ENCODE measurements around the gene CXXC5.
"Not testable (repeated sequence)": the region's sequence is repeated elsewhere in the genome, so short reads cannot be mapped to it uniquely, and the experiment has no call there.

The CXXC5 gene

DNA sequence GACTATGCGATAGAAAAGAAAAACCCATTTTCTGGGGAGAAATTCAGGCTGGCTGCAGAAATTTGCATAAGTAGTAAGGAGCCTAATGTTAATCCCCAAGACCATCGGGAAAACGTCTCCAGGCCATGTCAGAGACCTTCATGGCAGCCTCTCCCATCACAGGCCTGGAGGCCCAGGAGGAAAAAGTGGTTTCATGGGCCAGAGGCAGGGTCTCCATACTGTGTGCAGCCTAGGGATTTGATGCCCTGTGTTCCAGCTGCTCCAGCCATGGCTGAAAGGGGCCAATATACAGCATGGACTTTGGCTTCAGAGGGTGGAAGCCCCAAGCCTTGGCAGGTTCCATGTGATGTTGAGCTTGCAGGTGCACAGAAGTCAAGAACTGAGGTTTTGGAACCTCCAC lies 71.8 kb downstream of the CXXC5 start:
- DNase-seq, result not testable (repeated sequence)

DNA sequence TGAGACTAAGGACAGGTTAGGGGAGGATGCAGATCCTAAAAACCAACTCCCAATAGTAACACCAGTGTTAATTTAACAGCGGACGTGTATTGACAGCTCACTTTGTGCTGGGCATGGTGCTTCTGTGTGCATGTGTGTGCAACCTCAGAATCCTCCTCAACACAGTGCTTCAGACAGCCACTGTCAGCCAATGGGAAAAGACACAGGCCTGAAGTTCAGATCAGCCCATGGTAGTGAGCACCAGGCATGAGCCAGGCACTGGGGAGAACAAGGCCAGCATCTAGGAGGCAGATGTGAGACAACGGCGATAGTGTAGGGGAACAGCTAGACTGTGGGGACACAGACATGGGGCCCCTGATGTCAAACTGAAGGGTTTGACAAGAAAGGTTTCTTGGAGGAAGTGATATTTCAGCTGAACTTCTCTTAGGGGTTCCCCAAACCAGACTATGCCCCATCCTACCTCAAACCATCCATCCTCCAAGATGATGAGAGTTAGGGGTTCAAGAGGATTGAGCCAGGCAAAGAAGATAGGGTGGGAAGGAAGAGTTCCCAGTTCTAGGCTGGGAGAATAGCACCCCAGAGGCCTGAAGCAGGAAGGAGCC lies 75.9 kb downstream of the CXXC5 start:
- DNase-seq, result no peak

DNA sequence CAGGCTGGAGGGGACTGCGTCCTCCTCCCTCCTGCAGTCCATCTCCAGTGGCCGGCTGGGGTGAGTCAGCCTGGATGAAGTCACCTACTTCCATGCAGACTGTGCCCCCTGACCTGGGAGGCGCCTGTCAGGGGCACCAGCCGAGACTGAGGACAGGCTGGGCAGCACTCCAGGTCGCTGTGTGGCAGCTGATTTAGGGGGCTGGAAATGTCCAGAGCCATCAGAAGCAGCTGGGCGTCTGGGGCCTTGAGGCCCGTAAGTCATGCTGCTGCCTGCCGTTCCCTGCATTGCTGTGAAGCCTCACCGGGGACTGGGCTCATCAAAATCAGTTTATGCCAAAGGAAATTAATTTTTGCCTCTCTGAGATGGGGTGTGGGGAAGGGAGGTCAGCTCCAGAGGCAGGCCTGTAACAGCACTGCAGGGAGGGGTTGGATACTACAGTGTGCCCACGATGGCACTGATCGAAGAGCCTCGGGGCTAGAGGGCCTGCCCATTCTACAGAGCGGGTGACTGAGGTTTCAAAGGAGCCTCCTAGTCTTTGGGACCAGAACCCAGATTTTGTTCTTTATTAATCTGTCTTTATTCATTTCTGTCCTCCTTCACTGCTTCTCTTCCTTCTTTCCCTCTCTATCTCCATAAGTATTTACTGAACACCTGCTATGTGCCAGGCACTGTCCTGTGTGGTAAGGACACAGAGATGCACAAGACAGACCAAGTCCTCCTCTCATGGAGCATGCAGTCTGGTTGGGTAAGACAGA lies 77.1 kb downstream of the CXXC5 start:
- no peak for DNase-seq

DNA sequence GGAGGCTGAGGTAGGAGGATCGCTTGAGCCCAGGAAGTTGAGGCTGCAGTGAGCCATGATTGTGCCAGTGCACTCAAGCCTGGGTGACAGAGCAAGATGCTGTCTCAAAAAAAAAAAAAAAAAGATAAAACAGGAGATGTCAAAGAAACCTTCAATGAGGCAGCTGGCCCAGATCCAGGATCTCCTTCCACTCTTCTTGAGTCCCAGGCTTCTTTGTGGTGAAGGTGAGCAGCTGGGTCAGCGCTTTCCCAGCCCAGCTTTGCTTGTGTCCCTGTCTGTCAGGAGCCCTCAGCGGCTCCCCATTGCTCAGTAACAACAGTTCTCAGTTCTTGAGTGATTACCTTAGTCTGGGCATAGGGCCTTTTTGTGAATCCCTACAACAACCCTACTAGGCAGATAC lies 78.1 kb downstream of the CXXC5 start:
- peak; percentile 17 for DNase-seq

DNA sequence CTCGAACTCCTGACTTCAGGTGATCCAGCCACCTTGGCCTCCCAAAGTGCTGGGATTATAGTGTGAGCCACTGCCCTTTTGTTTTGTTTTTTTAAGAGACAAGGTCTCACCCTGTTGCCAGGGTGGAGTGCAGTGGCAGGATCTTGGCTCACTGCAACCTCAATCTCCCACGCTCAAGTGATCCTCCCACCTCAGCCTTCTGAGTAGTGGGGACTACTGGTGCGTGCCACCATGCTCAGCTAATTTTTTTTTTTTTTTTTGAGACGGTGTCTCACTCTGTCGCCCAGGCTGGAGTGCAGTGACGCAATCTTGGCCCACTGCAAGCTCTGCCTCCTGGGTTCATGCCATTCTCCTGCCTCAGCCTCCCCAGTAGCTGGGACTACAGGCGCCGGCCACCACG lies 79.5 kb downstream of the CXXC5 start:
- not testable (repeated sequence) for DNase-seq

DNA sequence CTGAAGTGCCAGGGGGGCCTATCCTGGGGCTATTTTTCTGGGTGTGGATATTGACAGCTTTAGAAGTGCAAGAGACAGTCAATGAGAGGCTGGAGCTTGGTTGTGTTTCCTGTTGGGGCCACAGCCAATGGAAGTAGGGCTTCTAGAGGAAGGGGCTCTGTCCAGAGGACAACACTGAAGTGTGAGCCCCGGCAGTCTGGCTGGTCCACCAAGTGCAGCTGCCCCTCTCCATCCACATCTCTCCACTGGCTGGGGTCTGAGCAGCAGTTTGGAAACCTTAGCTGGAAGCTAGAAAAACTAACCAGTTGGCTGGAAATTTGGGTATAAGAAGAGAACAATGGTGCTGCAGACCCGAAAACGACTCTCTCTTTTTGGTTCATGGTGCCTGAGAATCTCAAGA lies 83.1 kb downstream of the CXXC5 start:
- DNase-seq, result no peak

DNA sequence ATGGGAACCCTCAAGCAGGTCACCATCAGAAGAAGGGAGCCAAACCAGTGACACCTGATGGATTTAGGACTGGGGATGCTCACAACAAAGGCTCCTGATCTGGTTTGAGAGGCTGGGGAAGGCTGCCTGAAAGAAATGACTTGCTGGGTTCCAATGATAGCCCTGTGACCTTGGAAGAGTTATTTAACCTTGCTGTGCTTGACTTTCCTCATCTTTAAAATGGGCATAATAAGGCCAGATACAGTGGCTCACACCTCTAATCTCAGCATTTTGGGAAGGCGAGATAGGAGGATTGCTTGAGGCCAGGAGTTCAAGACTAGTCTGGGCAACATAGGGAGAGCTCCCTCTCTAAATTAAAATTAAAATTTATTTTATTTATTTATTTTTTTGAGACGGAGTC lies 83.9 kb downstream of the CXXC5 start:
- no peak for DNase-seq

DNA sequence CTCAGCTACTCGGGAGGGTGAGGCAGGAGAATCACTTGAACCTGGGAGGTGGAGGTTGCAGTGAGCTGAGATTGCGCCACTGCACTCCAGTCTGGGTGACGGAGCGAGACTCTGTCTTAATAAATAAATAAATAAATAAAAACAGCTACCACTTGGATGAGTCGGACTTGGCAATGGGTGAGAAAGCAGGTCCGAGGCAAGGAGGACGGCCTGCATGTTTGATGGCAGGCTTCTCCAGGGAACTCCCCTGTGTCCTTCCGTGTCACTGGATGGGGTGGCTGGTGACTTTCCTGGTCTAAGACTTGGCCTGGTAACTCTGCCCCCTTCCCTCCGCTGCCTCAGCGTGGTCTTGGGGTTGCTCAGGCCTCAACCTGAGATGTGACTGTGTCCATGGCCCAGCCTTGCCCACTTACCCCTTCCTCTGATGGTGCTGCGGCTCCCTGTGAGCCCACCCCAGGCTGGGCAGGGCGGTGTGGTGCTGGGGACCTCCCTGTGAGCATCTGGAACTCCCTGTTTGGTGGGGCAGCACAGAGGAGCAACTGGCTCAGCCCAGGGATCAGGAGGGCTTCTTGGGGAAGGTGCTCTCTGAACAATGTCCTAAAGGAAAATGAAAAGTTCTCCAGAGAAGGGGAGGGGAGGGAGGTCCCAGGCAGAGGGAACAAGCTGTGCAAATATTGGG lies 85.0 kb downstream of the CXXC5 start:
- no peak for DNase-seq
